IPS-NIHi7 (cell line): Measurements from ENCODE around the gene SLC35F4.

Experiments used
- DNase-seq: peaks from one replicate; pipeline ENCODE4 v3.0.0; 2012; ENCODE audit warnings: mixed read lengths; ENCODE audit errors: extremely low spot score

Gene SLC35F4

GRCh38 chr14:57533214-57533613 is 332.7 kb downstream of the SLC35F4 start:
- peak; percentile 43 for DNase-seq

DNA sequence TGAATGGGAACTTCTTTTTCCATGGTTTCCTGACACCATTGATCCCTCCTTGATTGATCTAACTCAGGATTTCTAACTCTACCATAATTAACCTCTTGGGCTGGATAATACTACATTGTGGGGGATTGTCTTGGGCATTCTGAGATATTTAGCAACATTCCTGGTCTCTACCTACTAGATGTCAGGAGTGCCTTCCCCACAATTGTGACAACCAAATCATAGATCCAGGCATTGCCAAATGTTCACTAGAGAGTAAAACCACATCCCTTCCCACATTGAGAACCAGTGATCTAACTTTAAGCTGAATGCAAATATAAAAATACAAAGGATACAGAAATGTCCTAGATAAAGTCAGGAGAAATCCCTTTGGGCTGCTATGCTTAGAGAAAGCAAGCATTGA is 335.3 kb downstream of the SLC35F4 start:
- no peak for DNase-seq

GRCh38 chr14:57526942-57527341 is 338.9 kb downstream of the SLC35F4 start:
- DNase-seq, result peak; percentile 52

- DNase-seq, result no peak
Measured at GRCh38 chr14:57519043-57519442, 346.8 kb downstream of the SLC35F4 start.
